ENCODE results near the gene RAD9B.

DNA sequence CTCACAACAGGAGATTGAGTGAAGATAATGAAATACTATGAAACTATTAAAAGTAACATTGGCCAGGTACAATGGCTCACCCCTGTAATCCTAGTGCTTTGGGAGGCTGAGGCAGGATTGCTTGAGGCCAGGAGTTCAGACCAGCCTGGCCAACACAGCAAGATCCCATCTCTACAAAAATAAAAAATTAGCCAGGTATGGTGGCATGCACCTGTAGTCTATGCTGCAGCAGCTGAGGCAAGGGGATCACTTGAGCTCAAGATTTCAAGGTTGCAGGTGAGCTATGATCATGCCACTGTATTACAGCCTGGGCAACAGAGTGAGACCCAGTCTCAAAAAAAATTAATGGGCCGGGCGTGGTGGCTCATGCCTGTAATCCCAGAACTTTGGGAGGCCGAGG, 14.9 kb downstream of the RAD9B start:
- TF ChIP-seq SP1 (IDR thresholded peaks at IDR 0.05; ENCODE audit: low read depth, low read length), result no peak
- TF ChIP-seq, protein P1, sequence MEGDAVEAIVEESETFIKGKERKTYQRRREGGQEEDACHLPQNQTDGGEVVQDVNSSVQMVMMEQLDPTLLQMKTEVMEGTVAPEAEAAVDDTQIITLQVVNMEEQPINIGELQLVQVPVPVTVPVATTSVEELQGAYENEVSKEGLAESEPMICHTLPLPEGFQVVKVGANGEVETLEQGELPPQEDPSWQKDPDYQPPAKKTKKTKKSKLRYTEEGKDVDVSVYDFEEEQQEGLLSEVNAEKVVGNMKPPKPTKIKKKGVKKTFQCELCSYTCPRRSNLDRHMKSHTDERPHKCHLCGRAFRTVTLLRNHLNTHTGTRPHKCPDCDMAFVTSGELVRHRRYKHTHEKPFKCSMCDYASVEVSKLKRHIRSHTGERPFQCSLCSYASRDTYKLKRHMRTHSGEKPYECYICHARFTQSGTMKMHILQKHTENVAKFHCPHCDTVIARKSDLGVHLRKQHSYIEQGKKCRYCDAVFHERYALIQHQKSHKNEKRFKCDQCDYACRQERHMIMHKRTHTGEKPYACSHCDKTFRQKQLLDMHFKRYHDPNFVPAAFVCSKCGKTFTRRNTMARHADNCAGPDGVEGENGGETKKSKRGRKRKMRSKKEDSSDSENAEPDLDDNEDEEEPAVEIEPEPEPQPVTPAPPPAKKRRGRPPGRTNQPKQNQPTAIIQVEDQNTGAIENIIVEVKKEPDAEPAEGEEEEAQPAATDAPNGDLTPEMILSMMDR (IDR thresholded peaks at IDR 0.05 in 2 of 3, conservative IDR thresholded peaks at IDR 0.05 in 1 of 3; ENCODE audit: control insufficient read depth in 2 of 3, extremely low read depth in 1 of 3, insufficient read depth in 1 of 3, low read depth in 3 of 3, low read length in 3 of 3), result no peak
- no peak for TF ChIP-seq EED (IDR thresholded peaks at IDR 0.05; ENCODE audit: low read depth)
- no peak for TF ChIP-seq HDAC2 (IDR thresholded peaks at IDR 0.05)
- TF ChIP-seq SUZ12 (IDR thresholded peaks at IDR 0.05; ENCODE audit: unreplicated experiment), result no peak
- TF ChIP-seq EP300 (IDR thresholded peaks at IDR 0.05; ENCODE audit: borderline replicate concordance in 1 of 2, control insufficient read depth in 1 of 2, low read depth in 2 of 2, low read length in 2 of 2), result no peak
- no peak for TF ChIP-seq POLR2A (IDR thresholded peaks at IDR 0.05; ENCODE audit: low read depth, low read length)
- no peak for TF ChIP-seq POLR2AphosphoS5 (IDR thresholded peaks at IDR 0.05; ENCODE audit: low read length)
- no peak for TF ChIP-seq RCOR1 (conservative IDR thresholded peaks at IDR 0.05; ENCODE audit: low read depth, low read length)
- no peak for TF ChIP-seq MTA2 (IDR thresholded peaks at IDR 0.05; ENCODE audit: low read depth)
- TF ChIP-seq, protein P2, sequence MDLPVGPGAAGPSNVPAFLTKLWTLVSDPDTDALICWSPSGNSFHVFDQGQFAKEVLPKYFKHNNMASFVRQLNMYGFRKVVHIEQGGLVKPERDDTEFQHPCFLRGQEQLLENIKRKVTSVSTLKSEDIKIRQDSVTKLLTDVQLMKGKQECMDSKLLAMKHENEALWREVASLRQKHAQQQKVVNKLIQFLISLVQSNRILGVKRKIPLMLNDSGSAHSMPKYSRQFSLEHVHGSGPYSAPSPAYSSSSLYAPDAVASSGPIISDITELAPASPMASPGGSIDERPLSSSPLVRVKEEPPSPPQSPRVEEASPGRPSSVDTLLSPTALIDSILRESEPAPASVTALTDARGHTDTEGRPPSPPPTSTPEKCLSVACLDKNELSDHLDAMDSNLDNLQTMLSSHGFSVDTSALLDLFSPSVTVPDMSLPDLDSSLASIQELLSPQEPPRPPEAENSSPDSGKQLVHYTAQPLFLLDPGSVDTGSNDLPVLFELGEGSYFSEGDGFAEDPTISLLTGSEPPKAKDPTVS (IDR thresholded peaks at IDR 0.05; ENCODE audit: low read depth, low read length), result no peak
